Measurements from ENCODE around the gene EPB41L2.

DNA sequence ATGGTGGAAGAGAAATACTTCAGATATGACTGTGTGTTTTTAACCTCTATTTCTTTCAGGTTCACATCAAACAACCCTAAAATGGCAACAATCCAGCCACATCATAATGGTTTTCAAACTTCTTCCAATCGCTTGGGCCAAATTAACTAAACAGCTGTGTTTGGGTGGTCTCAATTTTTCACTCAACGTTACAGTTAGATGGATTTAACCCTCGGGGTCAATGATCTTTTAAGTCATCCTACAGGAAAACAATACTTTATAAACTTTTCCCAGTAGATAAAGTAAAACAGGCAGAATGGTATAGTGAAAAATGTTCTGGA lies 60.4 kb downstream of the EPB41L2 start:
- TF ChIP-seq, protein P1, sequence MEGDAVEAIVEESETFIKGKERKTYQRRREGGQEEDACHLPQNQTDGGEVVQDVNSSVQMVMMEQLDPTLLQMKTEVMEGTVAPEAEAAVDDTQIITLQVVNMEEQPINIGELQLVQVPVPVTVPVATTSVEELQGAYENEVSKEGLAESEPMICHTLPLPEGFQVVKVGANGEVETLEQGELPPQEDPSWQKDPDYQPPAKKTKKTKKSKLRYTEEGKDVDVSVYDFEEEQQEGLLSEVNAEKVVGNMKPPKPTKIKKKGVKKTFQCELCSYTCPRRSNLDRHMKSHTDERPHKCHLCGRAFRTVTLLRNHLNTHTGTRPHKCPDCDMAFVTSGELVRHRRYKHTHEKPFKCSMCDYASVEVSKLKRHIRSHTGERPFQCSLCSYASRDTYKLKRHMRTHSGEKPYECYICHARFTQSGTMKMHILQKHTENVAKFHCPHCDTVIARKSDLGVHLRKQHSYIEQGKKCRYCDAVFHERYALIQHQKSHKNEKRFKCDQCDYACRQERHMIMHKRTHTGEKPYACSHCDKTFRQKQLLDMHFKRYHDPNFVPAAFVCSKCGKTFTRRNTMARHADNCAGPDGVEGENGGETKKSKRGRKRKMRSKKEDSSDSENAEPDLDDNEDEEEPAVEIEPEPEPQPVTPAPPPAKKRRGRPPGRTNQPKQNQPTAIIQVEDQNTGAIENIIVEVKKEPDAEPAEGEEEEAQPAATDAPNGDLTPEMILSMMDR (conservative IDR thresholded peaks at IDR 0.05; ENCODE audit: low read depth, low read length): no peak
- no peak for TF ChIP-seq EZH2 (IDR thresholded peaks at IDR 0.05; ENCODE audit: borderline replicate concordance, low read depth, low read length, poor library complexity, severe bottlenecking)
